Ishikawa (cell line): ENCODE measurements around the gene TRPM2.

Source experiments
- CREB1 ChIP-seq: IDR thresholded peaks from 2 replicates; pipeline ENCODE4 v1.6.1; 2012; ENCODE audit warnings: low read depth
- MAX ChIP-seq: IDR thresholded peaks from 2 replicates; pipeline ENCODE4 v1.6.1; 2012
- TAF1 ChIP-seq: IDR thresholded peaks from 2 replicates; pipeline ENCODE4 v1.6.1; 2012; ENCODE audit warnings: low read depth, mild to moderate bottlenecking
- TCF12 ChIP-seq: IDR thresholded peaks from 2 replicates; pipeline ENCODE4 v1.6.1; 2012; ENCODE audit warnings: low read depth
- YY1 ChIP-seq: IDR thresholded peaks from 2 replicates; pipeline ENCODE4 v1.6.1; 2012; ENCODE audit warnings: low read depth
- ZBTB7A ChIP-seq: IDR thresholded peaks from 2 replicates; pipeline ENCODE4 v1.6.1; 2012; ENCODE audit warnings: low read depth

- TF ChIP-seq MAX (no peak), ZBTB7A (no peak), TCF12 (no peak), TAF1 (no peak), CREB1 (no peak), YY1 (no peak)
These were observed 77.9 kb downstream of the TRPM2 start for GRCh38 chr21:44431300-44431699.
